ENCODE measurements around the gene CKAP2L.

DNA sequence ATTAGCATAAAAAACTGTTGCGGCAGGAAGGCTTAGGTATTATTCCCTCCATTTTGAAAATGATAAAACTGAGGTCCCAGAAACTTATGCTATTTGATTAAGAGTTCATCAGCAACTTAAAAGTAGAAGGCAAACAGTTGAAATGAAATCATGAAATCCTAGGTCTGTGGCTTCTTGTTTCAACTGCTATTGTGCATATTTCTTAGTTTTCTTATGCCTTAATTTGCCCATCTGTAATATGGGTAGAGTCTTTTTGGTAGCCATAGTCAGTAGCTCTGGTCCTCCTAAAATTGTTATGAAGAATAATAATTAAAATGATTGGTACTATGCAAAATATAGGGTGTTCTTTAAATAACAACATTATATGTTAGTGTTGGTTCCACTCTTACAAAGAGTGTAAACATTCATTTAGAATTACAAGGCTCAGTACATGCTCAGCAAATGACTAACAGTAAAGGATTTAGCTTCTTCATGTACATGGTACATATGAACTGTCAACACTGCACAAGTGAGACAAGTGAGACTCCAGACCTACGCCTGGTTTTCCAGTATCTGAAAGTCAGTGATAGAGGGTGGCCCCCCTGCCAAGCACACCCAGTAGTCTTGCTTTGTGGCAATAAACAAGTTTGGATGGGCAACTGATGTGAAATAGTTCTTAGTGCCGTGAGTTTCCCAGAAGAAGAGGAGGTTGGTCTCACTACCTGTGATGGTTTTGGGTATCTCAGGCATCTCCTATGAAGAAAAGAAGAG is 10.3 kb upstream of the CKAP2L start:
- TF ChIP-seq GATA3 (IDR thresholded peaks at IDR 0.05; ENCODE audit: low read depth, low read length) (no peak), GATA2 (IDR thresholded peaks at IDR 0.05; ENCODE audit: low read depth, low read length) (no peak)
